Nucleus accumbens (tissue), 56 donors: ENCODE results near the gene SHISAL1.

Source experiments
- DNase-seq, 56 donors: peaks; one replicate each; lab custom pipeline; 2025; lab: John Stamatoyannopoulos, UW

SHISAL1 gene

DNA sequence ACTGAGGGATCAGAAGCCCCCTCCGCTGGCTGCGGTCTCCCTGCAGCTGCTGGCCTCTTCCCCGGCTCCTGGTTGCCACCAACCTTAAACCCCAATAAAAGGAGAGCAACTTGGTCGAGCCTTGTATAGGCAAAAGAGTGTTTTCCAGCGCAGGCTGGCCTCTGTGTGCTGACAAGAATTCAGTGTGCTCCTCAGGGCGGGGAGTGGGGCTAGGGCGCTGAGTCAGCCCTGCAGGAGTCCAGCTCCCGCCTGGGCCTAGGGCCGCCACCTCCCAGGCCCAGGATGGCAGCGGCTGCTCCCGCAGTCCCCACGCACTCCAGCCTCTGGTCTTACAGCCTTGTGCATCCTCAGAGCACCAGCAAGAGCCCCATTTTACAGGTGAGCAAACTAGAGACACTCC, at the start of gene SHISAL1:
Gene SHISAL1 (minus strand): TSS at position 186 of the 400 bp plus-strand sequence. CDS start 12,006 bp downstream, outside the sequence.
- DNase-seq, result no peak

- DNase-seq, result no peak
Measured at GRCh38 chr22:44361391-44362126, 48.8 kb upstream of the SHISAL1 start.

GRCh38 chr22:44360668-44361381, 48.1 kb upstream of the SHISAL1 start:
- DNase-seq, result no peak

GRCh38 chr22:44360306-44360667, 47.5 kb upstream of the SHISAL1 start:
- no peak for DNase-seq

GRCh38 chr22:44359496-44360110, 46.9 kb upstream of the SHISAL1 start:
- no peak for DNase-seq

- DNase-seq, result no peak
Measured at GRCh38 chr22:44358709-44359440, 46.1 kb upstream of the SHISAL1 start.

DNA sequence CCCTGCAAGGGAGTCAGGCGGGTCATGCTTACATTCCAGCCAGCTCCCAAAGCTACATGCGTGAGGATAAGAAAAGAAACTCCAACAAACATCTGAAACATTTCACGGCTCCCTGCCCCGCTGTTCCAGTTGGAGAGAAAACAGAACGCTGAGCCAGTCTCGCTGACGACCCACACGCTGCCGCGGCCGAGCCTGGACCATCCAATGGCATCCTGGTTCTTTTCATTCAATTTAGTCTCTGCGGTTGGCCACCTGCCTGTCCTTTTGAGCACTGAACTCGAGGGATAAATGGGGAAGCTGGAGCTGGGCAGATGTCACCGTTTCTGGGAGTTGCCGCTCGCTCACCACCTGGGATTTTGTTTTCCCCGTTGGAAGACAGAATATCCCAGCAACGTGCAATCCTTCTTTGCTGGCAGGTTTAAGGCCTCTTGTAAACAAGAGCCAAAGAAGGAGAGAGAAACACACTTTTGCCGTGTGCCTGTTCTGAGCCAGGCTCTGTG, 45.3 kb upstream of the SHISAL1 start:
- DNase-seq, result peak in 17 of 56 donors; percentile 5 to 59 (median 17)

DNA sequence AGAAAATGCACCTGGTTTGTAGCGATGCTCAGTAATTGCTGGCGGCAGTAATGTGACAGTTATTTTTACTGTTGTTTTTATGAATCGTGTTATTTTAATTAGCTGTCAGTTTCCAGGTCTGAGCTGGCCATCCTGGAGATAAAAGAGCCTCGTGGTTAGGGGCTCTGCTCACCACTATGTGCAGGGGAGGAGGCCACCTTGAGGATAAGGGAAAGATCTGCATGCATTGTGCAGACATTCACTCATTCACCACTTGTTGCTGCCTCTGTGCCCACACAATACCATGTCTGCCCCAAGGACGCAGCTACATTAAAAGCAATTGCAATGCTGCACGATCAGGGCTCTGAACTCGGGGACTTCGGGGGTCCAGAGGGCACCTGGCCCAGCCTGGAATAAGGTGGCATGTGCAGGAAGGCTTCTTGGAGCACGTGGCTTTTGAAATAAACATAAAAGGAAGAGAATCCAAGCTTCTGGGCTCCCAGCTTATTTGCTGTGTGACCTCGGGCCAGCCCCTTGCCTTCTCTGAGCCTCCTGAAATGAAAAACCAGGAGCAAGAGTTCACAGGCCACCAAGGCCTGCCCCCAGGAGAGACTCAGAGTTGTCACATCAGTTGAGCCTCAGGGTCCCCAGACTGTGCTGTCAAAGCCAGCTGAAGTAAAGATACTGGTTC, 44.7 kb upstream of the SHISAL1 start:
- peak in 3 of 56 donors; percentile 7 to 28 (median 12) for DNase-seq

DNA sequence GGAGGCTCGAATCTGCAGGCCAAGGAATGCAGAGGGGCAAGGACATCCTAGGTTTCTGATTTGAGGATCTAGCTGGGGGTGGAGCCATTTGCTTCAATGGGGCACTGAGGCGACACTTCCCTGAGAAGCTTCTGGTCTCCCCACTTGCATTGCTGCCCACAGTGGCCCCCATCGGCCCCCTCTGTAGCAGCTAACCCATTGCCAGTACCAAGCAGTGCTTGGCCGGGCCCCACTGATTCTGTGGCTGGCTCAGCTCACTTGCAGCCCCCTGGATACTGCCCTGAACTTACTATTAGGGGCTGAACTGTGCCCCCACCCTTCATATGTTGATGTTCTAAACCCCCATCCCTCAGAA, 42.9 kb upstream of the SHISAL1 start:
- DNase-seq, result no peak

DNA sequence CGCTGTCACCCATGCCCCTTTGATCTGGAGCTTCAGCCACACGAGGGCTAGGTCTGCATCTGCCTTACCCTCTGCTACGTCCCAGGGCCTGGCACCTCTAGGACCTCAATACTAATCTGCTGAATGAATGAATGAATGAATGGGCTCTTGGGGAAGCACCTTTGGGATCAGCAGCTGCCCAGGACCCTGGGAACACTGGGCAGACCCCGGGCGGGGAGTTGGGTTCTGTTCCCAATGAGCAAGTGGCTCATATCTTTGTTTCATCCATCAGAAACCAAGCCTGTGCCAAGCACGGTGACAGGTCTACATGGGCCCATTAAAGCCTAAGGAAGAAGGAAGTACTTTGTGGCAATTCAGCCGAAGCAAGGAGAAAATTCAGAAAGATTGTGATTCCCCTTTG, 41.5 kb upstream of the SHISAL1 start:
- no peak for DNase-seq

DNA sequence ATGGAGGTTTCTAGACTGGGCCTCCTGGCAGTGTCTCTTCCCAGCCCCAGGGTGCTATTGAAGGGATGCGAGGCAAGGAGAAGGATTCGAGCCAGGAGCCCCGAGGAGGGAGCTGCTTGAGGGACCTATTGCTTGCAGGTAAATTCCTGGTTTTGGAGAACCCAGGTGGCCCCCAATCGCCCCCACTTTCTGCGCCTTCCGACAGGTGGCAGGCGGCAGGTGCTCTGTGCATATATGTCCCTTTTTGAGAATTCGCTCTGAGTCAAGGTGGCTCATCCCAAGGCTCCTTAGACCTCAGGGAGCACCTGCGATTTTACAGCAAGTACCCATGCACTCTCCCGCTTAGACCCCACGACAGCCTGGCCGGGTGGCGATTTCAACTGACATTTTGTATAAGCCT, 40.3 kb upstream of the SHISAL1 start:
- DNase-seq, result no peak

DNA sequence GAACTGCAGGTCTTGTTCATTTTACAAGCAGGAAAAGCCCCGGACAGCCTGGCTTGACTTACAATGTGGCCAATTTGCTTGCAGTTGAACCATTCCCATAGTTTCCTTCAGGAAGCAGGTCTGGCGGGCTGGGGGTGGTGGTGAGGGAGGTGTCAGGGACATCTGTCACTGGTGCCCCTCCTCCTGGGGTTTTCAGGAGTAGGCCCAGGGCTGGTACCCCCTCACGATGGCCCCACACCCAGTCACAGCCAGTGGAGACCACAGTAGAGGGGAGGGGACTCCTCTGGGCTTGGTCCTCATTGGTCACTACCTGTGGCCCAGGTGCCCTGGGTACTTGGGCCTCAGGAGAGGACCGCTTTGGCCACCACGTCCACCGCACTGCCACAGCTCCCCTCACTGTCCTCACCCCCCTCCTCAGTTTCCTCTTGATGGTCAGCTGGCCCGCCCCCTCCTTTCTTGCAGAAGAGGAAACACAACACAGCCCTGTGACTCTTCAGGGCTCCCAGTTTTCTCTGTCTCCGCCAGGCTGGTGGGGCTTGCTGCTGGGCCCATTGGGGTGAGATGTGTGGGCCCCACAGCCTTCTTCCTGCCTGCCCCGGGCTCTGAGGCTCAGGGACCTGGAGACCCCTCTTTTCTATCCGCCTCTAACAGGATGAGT, 39.8 kb upstream of the SHISAL1 start:
- DNase-seq, result no peak

GRCh38 chr22:44351685-44352377, 39.1 kb upstream of the SHISAL1 start:
- peak in 1 of 56 donors; percentile 7 for DNase-seq

DNA sequence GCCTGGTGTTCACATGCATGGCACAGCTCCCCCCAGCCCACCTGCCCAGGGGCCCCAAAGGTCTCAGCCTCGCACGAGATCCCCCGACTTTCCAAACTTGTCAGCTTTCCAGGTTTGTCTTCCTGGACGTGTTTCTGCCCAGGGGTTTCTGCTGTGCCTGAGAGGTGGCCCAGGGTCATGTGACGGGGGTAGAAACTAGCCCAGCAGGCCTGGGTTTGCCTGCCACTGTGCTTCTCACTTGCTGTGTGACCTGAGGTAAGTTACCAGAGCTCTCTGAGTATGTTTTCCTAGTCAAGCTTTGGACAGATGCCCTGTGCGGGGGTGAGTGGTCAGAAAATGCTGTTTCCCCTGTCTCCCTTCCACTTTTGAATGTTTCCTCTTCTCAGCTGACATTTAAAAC, 38.3 kb upstream of the SHISAL1 start:
- DNase-seq, result no peak

DNA sequence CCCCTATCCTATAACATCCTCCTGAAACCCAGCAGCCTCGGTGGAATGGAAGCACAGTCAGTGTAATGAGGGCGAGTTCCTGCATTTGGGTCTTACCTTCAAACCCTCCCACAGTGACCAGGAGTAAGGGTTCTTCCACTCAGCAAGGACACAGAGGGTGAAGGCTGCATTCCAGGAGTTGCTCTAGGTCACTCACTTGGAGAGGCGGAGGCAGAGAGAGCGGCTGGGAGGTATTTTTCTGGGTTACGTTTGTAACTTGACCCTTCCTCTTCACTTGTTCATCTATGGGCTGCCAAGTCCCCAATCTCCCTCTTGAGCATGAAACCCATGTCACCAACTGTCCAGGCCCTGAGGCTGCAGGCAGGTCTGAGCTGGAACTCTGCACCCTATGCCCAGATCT, 36.8 kb upstream of the SHISAL1 start:
- DNase-seq, result no peak

DNA sequence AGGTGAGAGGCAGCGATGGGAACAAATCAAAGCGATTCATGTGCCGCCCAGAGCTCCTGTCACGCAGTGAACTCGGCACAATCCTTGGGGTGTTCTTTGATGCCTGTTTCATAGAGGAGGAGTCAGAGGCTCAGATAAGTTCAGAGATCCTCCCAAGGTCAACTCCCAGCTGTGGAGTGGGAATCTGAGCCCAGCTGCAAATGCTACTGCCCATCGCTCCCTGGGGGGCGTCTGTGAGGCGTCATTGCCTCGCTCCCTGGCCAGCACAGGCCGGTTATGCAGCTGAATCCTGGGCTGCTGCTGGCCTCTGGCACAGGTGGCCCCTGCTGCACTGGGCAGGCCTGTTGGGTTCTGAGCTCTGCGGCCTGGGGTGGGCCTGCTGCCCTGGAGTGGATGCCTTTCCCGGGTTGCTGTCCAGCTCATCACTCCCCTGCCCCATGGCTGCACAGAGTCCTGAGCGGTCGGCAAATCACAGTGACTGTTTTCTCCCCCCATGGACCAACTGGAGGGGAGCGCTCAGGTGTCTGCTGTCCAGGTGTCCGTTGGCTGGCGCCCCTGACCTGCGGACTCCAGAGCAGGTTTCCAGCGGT, 36.3 kb upstream of the SHISAL1 start:
- no peak for DNase-seq

GRCh38 chr22:44347549-44347948, 34.8 kb upstream of the SHISAL1 start:
- DNase-seq, result no peak

DNA sequence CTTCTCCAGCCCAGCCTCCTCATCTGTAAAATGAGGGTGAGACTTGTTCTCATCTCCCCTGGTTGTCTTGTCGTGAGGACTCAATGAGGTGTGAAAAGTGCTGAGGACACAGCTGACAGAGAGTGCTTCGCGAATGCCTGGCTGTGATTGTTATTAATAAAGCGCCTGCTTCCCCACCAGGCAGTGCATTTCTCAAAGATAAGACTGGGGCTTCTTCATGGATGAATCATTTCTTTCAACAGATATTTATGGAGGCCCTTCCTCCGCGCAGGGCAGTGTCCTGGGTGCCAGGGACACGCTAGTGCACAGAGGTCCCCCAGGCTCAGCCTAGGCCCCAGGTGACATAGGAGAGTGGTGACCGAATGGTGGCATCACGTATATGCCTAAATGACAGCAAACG, 34.3 kb upstream of the SHISAL1 start:
- no peak for DNase-seq

DNA sequence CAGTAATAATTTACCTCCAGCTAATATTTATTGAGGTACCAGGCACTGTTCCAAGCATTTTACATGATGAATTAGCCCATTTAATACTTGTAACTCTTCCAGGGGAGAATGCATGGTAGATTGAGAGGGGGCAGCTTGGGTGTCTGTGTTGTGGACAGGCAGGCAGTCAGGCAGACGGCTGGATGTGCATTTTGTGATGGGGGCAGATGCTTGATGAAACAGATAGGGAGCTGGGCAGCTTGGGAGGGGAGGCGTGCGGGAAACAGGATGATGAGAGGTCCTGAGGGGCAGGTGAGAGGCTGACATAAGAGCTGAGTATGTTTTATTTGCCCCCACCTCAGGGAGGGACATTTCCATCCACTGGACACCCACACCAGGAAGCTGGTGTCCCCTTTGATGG, 33.1 kb upstream of the SHISAL1 start:
- DNase-seq, result no peak
